ENCODE data around the gene RAB27B. TPM values are rescaled to one million over a fixed set of nuclear protein-coding genes. Genes with fewer than 3 reads are reported as not detected.

The RAB27B gene
- total and polyA plus RNA-seq, 2 of the 8 experiments (the other 6 are each of a cell fraction or from before 2014, with no cell fraction given) = 0.05 to 0.60 TPM

GRCh38 chr18:54910161-54910919, 82.1 kb downstream of the RAB27B start (continued):
- TF ChIP-seq CBX5 (IDR thresholded peaks at IDR 0.05; ENCODE audit: low read depth, low read length) = no peak
